Left ventricle myocardium superior (tissue), 1 donor: Measurements from ENCODE around the gene POU3F4. TPM values are rescaled to one million over a fixed set of nuclear protein-coding genes. Genes with fewer than 3 reads are reported as not detected.

Source experiments
- ATAC-seq: fragments of 200-7000 bp; cut with Tn5 transposase; one replicate; pipeline ENCODE4 v1.9.1; 2020; ENCODE audit warnings: mild to moderate bottlenecking, moderate library complexity
- DNase-seq: peaks from one replicate; pipeline ENCODE4 v3.0.0-alpha.2; 2020
- intact Hi-C: fragments of 100-400 bp; cut with micrococcal nuclease; formaldehyde crosslinking; loops from one replicate; pipeline ENCODE4 v1.11.0; 2022
- long read RNA-seq: library from polyadenylated mRNA; unstranded; transcript quantifications from one replicate; pipeline ENCODE4 v2.0.0, GENCODE V29; 2021
- total RNA-seq: library from RNA; stranded (reverse); fragmentation: NEBNext Ultra II Directional; extraction: Animal tissue kit (Norgen Biotek cat#: 25700); gene quantifications from one replicate; pipeline ENCODE4 v1.2.1, GENCODE V29; 2021
- donor health status: DM: no; HTN: yes; CAD: no; lungs with severe emphysema.

POU3F4 gene
- not detected for total RNA-seq
- long read RNA-seq, result 0 reads

DNA sequence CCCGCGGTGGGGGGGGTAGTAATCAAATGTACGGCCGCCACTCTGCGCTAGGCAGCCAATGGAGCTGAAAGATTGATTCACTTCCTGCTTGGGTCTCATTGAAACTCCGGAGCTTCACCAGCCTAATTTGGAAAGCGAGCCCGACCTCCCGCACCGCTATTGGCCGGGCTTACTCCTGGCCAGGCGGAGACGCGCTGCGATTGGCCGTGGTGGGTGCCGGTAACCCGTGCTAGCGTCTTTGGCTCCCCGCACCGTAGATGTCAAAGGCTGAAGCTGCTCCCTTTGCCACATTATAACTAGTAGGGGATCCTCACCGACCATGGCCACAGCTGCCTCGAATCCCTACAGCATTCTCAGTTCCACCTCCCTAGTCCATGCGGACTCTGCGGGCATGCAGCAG is at the start of gene POU3F4:
POU3F4 (plus strand) TSS at position 285 of the 400 bp plus-strand sequence; CDS start at position 320, 35 bp downstream.
- ATAC-seq (no peak), DNase-seq (no peak)
- intact Hi-C loops, result no loop called here

DNA sequence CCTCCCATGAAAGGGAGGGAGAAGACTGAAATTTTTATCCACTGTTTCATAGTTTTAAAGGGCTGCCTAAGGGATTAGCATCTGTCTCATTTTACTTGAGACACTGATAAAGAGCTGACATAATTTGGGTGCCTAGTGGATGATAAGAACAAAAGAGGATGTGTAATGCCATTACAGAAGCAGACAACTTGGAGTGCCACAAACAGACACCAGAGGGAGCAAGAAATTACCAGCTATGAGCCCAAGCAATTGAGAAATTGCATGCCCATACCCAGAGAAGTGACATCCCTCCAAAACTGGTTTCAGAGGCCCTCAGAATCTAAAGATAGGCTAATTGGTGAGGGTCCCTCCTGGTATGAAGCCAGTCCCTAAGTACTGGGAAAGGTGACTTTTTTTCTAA is 38.5 kb upstream of the POU3F4 start:
- DNase-seq, result no peak
- no peak for ATAC-seq
- intact Hi-C loops, result no loop called here

DNA sequence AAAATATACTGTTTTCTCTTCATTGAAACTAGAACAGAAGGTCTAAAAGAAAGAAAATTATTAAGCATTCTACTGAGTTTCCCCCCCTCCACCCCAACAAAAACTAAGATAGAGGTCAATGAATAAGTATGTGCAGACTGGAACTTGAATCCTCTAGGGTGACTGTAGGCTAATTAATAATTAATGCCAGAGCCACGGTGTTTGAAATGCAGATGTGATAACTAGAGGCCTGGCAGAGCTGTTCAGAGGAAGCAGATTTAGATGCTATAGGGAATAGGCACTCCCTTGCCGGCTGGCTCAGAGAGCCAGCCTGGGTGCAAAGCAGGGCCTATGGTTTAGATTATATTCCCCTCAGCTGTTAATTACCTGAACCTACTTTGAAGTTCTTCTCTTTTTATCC is 12.2 kb upstream of the POU3F4 start:
- DNase-seq (no peak), ATAC-seq (no peak)
- intact Hi-C loops, result no loop called here

DNA sequence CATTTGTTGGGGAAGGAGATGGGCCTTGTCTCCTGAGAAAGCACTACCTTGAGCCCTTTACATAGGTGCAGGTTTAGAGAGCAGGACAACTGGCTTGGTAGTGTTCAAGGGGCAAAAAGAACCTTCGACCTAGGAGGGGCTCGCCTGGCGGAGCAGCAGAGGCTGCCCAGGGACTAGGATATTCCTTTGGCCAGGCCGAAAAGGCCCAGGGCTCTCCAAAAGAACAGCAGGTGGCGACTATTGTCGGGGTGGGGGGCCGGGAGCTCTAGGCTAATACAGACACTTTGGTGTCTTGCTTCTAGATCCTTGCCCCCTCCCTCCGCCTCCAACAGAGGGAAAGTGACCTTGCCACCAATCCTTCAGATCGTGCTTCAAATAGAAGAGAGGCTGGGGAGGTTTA is 7.1 kb upstream of the POU3F4 start:
- DNase-seq, result no peak
- intact Hi-C loops, result no loop called here
- ATAC-seq, result no peak

DNA sequence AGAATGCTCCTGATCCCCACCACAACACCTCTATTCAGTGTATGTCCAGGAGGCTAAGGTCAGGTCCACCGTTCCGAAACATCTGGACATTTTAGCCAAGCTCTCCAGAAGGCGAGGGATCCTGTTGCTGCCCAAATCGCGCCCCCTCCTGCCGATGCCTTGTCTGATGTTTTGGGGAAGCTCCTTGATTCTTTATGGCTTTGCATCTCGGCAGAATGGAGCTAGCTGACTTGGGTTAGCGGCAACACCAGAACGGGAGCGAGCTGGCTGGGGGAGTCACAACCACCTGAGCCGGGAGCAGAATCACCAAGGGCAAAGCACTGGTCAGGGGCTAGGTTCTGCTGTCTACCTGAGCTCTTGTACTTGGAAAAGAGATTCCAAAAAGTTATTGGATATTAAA is 6.6 kb upstream of the POU3F4 start:
- DNase-seq (no peak), ATAC-seq (no peak)
- intact Hi-C loops, result no loop called here

DNA sequence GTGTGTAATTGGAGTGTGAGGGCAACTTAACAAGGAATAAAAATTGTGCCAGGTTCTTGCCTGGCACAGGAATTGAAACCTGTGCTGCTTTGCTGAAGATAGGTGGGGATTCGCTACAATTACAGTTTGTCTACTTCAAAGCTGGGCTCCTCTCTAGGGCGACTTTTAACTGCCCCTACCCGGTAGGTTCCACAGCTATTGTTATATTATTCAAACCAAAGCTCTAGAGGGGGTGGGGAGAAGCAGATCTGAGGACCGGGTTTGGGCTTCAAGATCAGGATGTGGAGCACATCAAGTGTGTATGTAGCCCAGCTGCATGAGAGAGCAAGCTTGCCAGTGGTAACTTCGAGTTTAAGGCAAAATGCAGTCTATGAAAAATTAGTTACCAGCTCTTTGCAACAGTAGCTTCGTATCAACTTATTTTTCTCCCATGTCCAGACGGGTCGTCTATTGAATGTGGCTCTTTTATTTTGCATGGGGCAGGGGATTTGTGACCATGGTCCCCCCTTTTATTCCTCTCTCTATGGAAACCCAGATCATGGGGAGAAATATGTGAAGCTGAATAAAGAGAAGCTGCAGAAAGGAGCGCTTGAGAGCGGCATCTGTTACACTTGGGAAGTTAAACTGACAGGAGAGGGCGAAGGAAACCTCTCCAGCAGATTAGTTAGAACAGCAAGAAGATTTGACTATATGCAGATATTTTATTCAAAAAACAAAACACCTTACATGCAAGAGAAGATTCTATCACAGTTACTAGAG is 3.2 kb upstream of the POU3F4 start:
- ATAC-seq (no peak), DNase-seq (no peak)
- intact Hi-C loops, result no loop called here

DNA sequence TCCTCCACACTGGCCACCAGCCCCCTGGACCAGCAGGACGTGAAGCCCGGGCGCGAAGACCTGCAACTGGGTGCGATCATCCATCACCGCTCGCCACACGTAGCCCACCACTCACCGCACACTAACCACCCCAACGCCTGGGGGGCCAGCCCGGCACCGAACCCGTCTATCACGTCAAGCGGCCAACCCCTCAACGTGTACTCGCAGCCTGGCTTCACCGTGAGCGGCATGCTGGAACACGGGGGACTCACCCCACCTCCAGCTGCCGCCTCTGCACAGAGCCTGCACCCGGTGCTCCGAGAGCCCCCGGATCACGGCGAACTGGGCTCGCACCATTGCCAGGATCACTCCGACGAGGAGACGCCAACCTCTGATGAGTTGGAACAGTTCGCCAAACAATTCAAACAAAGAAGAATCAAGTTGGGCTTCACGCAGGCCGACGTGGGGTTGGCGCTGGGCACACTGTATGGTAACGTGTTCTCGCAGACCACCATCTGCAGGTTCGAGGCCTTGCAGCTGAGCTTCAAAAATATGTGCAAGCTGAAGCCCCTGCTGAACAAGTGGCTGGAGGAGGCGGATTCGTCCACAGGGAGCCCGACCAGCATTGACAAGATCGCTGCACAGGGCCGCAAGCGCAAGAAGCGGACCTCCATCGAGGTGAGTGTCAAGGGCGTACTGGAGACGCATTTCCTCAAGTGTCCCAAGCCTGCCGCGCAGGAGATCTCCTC is 600 bp downstream of the POU3F4 start:
- intact Hi-C loops, result no loop called here
- no peak for ATAC-seq

DNA sequence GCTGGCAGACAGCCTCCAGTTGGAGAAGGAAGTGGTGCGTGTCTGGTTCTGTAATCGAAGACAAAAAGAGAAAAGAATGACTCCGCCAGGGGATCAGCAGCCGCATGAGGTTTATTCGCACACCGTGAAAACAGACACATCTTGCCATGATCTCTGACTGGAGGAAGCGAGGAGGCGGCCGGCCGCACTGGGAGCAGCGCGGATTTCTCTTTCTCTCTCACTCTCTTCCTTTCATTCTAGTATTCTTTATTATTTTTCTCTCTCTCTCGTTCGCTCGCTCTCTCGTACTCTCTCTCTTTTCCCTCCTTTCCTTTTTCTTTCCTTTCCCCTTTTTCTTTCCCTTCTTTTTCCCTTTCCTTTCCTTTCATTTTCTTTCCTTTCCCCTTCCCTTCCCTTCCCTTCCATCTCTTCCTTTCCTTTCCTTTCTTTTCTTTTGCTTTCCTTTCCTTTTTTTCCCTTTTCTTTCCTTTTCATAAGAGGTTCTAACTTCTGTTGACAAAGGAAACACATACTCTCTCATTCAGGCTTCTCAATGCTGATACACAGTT is 1.2 kb downstream of the POU3F4 start:
- DNase-seq (no peak), ATAC-seq (no peak)
- intact Hi-C loops, result no loop called here

More for the DNA sequence above, 600 bp downstream of the POU3F4 start:
- no peak for DNase-seq

DNA sequence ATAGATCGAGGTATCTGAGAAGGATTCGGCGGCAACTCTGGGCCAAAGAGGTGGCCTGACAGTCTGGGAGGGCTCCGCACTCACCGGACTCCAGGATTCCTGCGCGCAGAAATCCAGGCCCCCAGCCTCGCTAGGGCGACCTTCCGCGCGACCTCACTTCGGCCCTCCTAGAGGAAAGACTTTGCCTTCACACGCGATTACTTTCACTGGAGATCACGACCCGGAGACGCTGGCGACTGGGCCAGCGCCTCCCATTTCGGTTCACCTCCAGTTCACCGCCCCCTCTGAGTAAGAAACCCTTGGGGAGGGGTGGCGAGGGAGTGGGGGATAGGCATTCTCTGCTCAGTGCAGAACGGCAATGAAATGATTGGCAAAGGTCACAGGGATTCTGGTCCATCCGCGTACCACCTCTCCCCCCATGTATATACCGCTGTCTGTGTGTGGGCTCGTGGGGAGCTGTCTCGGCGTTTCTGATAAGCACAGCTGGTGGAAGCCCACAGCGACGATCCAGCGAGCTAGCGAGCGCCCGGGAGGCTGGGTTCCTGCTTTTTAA is 2.5 kb downstream of the POU3F4 start:
- intact Hi-C loops, result no loop called here
- ATAC-seq (no peak), DNase-seq (no peak)

DNA sequence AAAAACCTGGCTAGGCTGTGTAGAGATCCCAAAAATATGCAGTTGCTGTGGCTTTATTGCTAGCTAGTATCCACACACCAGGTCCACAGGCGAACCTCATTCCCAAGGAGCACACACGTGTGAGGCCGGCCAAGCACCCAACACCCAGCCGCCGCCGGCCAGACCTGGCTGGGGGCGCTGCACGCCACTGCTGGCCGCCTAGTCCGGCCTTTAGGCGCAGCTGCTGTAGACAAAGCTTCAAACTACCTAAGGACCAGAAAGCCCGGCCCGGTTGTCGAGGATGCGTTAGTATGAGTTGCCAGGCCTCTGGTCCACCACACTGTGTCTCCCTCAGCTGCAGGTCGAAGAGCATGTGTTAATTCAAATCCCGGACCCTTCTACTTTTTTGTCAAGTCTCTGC is 3.1 kb downstream of the POU3F4 start:
- ATAC-seq, result no peak
- DNase-seq, result no peak
- intact Hi-C loops, result no loop called here

DNA sequence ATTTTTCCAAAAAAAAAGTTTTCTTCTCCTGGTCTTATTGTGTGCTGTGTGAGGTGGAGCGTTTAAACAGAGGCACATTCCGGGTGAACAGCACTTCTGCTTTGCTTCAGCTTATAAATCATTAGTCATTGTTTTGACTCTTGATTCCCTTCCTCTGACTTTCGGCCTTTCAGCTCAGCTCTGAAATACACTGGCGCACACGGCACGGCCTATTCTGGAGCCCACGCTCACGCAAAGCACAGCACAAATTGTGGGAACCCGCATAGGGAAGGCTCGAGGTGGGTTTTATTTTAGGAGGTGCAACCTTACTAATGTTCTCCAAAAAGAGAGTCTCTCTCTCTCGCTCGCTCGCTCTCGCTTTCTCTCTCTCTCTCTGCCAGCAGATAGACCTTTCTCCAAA is 4.0 kb downstream of the POU3F4 start:
- intact Hi-C loops, result no loop called here
- ATAC-seq, result no peak

DNA sequence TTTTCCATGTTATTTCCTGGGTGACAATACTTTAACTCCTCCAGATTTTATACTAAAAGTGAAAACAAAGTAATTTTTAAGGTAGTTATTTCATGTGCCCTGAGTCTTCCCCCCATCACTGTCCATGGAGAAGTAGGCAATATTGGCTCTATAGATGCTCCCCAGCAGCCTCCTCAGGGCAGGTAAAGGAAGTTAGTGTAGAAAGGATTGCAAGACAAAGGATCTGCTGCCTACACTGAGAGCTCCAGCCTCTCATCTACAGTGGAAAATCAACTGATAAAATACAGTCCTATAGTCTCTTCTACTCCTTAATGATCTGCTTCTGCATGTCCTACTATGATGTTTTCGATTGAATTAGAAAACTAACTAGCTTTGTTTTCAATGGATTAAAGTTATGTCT is 8.5 kb downstream of the POU3F4 start:
- ATAC-seq, result no peak
- intact Hi-C loops, result no loop called here
- no peak for DNase-seq

More for the DNA sequence above, 4.0 kb downstream of the POU3F4 start:
- DNase-seq, result no peak

DNA sequence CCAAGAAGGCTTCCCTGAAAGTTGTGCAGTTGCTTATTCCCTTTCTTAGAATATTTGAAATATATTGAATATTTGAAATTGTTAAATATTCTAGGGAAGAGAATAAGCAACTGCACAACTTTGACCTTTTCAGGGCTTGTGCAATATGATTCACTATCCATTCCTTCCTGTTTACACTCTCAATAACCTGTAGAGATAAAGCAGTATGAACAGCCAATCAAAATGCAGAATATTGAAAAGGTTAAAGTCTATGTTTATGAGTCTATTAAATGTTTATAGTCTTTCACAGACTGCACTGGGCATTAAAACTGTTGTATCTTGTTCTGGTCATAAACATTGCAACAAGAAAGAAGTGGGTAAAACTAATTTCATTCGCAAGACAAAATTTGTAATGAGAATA is 13.8 kb downstream of the POU3F4 start:
- no peak for DNase-seq
- no peak for ATAC-seq
- intact Hi-C loops, result no loop called here

DNA sequence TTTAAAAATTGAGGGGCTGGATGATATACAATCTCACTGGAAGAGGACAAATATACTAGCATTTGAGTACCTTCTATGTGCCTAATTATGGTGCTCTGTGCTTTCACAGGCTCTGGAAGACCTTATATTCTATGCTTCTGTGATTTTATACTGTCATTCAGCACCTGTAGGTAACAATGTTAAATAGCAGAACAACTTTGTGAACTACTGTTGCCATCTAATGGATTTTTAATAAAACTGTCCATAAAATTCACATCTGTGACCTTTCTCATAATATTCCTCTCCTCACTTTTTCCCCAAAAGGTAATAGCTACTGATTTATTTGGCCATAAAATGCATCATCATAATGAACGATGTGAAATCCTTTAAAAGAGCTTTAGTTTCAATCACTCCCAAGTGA is 21.9 kb downstream of the POU3F4 start:
- no peak for DNase-seq
- intact Hi-C loops, result no loop called here
- no peak for ATAC-seq

DNA sequence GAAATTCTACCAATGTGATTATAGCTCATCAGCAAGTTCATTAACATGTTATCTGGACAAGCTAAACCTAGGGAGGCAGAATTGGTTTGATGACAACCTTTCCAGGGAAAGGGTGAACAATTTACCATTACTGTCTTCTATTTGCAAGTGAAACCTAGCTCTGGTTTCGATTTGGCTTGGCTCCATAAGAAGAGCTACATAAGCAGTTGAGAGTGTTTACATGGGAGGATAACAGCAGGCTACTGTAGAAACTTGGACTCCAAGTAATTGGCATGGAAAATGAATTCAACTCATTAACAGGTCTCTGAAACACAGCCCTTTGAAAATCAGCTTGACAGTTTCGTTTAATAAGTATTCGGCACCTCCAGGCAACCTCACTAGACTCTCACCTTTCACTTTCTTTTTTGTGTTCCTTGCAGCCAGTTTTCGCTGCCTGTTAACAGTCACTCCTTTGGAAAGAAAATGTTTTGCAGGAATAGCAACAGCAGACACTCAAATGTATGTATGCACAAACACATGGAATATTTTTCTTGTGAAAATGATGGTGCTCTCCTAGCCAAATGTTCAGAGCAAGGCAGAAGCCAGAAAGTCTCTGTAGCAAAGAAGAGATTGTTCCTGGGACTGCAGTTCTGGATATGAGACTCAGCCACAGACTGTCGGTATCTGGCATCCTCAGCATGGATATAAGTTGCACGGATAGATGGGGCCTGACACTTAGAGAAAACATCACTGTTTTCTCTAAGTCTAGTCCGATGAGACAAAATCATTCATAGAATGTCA is 27.5 kb downstream of the POU3F4 start:
- no peak for ATAC-seq
- intact Hi-C loops, result no loop called here
- no peak for DNase-seq
